NCI-H748 (cell line): ENCODE data around the gene CPSF3.

Source experiments
- DNase-seq: peaks from one replicate; lab custom pipeline; 2025; ENCODE audit not compliant: unreplicated experiment; lab: John Stamatoyannopoulos, UW

CPSF3 gene

DNA sequence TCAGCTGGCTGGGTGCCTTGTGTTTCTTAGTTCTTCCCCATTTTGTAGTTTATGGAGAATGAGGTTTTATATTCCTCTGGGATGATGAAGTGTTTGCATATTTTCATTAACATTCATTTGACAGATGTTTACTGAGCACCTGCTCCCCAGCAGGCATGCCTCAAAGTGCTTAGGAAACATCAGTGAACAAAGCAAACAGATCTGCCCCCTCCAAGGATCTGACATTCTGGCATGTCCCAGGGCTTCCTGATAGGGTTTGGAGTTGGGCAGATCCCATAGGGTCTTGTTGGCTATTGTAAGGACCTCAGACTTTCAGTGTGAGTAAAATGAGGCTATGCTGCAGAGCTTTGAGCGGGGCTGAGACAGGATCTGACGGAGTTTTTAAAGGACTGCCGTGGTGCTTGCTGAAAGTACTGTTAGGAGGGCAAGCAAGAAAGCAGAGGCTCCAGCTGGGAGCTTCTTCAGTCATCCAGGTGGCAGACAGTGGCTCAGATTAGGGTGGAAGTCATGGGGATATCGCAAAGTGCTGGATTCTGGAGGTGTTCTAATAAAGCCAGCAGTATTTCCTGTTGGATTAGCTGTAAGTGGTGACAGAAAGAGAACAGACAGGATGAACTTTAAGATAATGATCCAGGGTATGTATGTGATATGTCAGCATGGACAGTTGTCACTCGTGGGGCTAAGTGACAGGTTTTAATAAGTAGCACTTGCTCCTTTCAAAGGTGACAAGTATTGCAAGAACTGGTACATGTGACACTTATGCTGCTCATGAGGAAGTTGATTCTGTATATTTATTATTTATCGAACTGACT is 39.6 kb downstream of the CPSF3 start:
- DNase-seq = peak; percentile 75

DNA sequence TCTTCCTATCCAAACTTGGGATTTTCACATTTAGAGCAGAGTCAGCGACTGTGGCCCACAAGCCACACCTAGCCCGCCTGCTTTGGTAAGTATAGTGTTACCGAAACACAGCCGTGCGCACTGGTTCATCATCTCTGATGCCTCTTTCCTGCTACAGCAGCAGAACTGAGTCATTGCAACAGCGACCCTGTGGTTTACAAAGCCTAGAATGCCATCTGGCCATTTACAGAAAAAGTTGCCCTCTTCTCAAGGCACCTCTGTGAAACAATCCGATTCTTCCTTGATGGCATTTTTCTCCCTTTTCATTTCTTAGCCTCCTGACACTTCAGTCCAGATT is 40.2 kb downstream of the CPSF3 start:
- DNase-seq = no peak

- no peak for DNase-seq
Observed at GRCh38 chr2:9465170-9465569, 41.7 kb downstream of the CPSF3 start.

GRCh38 chr2:9466147-9466683 is 42.8 kb downstream of the CPSF3 start:
- no peak for DNase-seq

DNA sequence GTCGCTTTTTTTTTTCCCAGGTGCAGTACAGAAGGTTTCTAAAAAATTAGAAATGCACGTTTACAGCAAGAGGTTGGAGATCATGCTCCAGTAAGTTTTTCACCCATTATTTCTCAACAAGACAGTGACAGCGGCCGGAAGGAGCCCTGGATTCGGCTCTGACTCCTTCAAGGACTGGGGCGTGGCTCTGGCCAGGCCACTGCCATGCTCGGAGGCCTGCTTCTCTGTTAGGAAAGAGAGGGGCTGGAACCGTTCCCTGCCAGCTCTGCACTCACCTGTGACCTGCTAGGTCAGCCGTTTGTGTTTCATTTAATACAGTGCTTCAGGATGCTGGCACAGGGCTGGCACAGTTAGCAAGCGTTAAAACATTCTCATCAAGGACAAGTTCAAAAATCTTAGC is 44.2 kb downstream of the CPSF3 start:
- DNase-seq = no peak

DNA sequence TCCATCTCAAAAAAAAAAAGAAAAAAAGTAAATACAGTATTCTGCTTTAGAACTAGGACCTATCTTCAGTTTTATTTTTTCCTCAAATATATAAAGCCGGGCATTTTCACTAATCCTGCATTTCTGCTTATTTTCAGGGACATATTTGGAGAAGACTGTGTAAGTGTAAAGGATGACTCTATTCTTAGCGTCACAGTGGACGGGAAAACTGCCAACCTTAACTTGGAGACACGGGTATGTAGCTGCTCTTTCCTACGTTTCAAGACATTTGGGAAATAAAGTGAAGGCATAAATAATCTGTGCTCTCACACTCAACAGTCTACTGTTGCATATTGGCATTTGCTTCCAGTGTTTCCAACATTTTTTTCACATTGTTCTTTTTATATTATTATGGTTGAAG is 47.8 kb downstream of the CPSF3 start:
- DNase-seq = no peak

- no peak for DNase-seq
Observed at GRCh38 chr2:9472511-9472910, 49.1 kb downstream of the CPSF3 start.

DNA sequence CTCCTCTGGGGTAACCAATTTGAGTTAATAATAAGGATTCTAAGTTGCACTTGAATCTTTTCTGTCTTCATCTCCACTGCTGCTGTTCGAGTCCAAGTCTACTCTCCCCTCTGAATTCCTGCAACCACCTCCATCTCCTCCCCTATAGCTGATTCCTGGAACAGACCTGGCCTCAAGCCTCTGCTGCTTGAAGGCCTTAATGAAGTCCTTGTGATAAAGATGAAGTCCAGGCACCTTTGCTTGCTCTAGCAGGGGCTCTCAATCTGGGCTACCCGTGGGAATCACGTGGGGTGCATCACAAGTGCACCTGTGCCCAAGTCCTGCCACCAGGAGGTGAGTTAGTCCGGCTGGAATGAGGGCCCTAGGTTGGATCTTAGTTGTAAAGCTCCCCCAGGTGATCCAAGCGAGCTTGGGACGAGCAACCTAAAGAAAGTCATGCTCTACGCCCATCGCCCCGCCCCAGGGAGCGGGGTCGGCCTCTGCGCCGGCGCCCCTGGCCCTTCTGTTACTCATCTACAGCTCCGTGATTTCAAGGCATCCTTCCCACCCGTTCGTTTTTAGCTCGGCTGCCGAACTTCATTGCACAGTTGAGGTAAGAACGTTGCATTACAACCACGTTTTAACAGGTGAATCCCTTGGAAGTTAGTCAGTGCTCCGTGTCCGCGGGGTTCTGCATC is 50.0 kb downstream of the CPSF3 start:
- DNase-seq = peak; percentile 31

DNA sequence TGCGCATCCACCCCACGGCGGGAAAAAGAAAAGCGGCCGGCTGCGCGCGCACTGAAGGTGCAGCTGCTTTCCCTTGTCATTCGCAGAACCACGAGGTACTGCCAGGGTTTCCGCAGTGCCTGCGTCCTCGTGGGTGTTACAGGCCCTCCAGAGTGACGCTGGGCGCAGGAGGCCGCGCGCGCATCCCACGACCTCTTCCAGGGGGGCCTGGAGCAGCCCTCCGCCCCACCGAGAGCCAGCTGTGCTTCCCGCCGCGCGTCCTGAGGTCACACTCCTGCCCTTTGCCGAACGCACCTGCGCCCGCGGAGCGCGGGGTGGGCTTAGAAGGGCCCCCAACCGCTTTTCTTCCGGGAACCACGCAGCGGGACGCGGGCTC is 50.5 kb downstream of the CPSF3 start:
- DNase-seq = peak; percentile 46

- peak; percentile 71 for DNase-seq
Observed at GRCh38 chr2:9474361-9475057, 51.1 kb downstream of the CPSF3 start, which contains the start of gene IAH1. IAH1 (plus strand) TSS chr2:9474551; CDS start chr2:9474567, 16 bp downstream.

- DNase-seq = no peak
Observed at GRCh38 chr2:9477914-9478313, 54.5 kb downstream of the CPSF3 start.

GRCh38 chr2:9478526-9478925 is 55.1 kb downstream of the CPSF3 start:
- DNase-seq = no peak

DNA sequence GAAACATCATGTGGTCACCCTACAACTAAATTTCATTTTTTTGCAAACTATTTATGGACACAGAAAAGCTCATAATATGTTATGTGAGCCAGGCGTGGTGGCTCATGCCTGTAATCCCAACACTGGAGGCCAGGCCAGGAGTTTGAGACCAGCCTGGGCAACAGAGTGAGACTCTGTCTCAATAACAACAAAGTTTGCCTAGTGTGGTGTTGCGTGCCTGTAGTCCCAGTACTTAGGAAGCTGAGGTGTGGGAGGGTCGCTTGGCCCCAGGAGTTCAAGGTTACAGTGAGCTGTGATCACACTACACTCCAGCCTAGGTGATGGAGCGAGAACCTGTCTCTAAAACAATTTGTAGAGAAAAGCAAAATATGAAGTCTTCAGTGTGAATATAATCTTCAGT is 56.7 kb downstream of the CPSF3 start:
- no peak for DNase-seq

DNA sequence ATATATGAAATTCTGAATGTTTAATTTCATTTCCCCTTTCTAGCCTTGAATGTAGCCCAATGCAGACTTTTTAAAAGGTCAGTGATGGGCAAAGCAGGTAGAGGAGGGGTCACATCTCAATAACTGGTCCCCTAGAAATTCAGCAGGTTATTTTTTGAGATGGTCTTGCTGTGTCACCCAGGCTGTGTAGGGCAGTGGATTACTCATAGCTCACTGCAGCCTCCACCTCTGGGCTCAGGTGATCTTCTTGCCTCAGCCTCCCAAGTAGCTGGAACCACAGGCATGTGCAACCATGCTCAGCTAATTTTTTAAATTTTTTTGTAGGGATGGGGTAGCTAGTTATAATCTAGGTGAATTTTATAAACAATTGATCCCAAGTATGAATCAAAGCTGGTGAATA is 59.7 kb downstream of the CPSF3 start:
- DNase-seq = no peak

GRCh38 chr2:9484533-9484932 is 61.1 kb downstream of the CPSF3 start:
- DNase-seq = no peak

- no peak for DNase-seq
Observed at GRCh38 chr2:9488583-9489547, 65.4 kb downstream of the CPSF3 start.

DNA sequence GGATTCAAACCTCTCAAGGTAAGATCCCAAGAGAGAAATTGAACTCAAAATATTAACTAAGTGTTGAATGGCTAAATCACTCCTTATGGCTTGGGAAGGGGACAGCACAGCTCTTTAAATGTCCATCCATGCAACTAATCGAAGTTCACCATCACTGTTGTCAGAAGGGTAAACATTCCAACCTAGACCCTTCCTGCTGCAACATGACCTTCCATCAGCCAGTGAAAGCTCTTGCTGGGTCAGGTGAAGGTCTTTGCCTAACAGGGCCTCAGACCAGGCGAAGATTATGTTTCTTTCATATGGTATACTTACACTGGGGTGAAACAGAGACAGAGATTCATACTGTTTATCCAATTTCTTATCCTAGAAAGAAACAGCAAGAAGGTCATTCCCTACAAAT is 67.3 kb downstream of the CPSF3 start:
- DNase-seq = no peak

DNA sequence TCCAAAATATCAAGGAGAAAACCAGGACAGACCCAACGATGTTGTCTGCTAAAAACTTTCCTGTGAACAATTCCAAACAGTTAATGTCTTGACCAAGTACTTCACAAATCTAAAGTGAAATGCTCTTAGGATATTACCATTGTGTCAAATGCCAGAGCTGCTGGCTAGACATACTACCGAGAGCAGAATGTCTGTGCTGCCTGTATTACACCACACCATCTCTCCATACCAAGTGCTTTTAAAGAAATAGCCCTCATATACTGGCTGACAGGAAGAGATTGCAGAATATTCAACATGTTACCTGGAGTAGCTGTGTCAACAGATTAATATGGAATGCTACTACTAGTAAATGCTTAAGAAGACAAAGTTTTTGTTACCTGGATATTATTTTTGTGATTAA is 69.5 kb downstream of the CPSF3 start:
- no peak for DNase-seq

- DNase-seq = no peak
Observed at GRCh38 chr2:9493478-9493877, 70.0 kb downstream of the CPSF3 start.

- DNase-seq = no peak
Observed at GRCh38 chr2:9494081-9494480, 70.6 kb downstream of the CPSF3 start.

GRCh38 chr2:9497017-9497416 is 73.6 kb downstream of the CPSF3 start:
- DNase-seq = peak; percentile 10
